HFF-Myc (cell line): Measurements from ENCODE around the gene KRTAP5-7.

Experiments used
- DNase-seq: peaks from one replicate; pipeline ENCODE4 v3.0.0-alpha.2; 2011; ENCODE audit warnings: low read depth; ENCODE audit errors: extremely low read depth
- H3K4me3 ChIP-seq: replicated peaks from 2 replicates; pipeline ENCODE4 v1.5.1; 2011; ENCODE audit warnings: low read depth, mild to moderate bottlenecking, control low read depth, low read length
- CTCF ChIP-seq: IDR thresholded peaks from 2 replicates; pipeline ENCODE4 v1.5.1; 2012; ENCODE audit warnings: mild to moderate bottlenecking, low read depth, low read length, control low read depth; ENCODE audit errors: missing control alignments

Gene KRTAP5-7

GRCh38 chr11:71502871-71503435, 24.1 kb upstream of the KRTAP5-7 start:
- H3K4me3 ChIP-seq, result no peak overlapping the region
- no peak for DNase-seq
- TF ChIP-seq CTCF, result no peak

- no peak for TF ChIP-seq CTCF
- DNase-seq, result no peak
- no peak overlapping the region for H3K4me3 ChIP-seq
Measured at GRCh38 chr11:71504531-71504930, 22.5 kb upstream of the KRTAP5-7 start.

- TF ChIP-seq CTCF, result no peak
- H3K4me3 ChIP-seq, result no peak overlapping the region
- no peak for DNase-seq
Measured at GRCh38 chr11:71505001-71505400, 22.1 kb upstream of the KRTAP5-7 start.

- no peak for TF ChIP-seq CTCF
- DNase-seq, result no peak
- no peak overlapping the region for H3K4me3 ChIP-seq
Measured at GRCh38 chr11:71505781-71506180, 21.3 kb upstream of the KRTAP5-7 start.

- no peak for TF ChIP-seq CTCF
- DNase-seq, result no peak
- H3K4me3 ChIP-seq, result no peak overlapping the region
Measured at GRCh38 chr11:71507102-71507501, 20.0 kb upstream of the KRTAP5-7 start.

GRCh38 chr11:71518506-71519471, 8.3 kb upstream of the KRTAP5-7 start:
- H3K4me3 ChIP-seq, result no peak overlapping the region
- no peak for TF ChIP-seq CTCF
- no peak for DNase-seq
